GM18505 (cell line): ENCODE data around the gene TCP11L2.
A peak's percentile ranks its signal among the peaks of the same experiment; 100 is the strongest.
"Not testable (repeated sequence)": the region's sequence is repeated elsewhere in the genome, so short reads cannot be mapped to it uniquely, and the experiment has no call there.

ENCODE experiments used
- ATAC-seq: cut with Tn5 transposase; IDR thresholded peaks from one replicate; pipeline ENCODE4 v1.9.1; 2021; ENCODE audit not compliant: unreplicated experiment
- POLR2A ChIP-seq: IDR thresholded peaks from 4 replicates; pipeline ENCODE4 v1.6.1; 2011; ENCODE audit warnings: borderline replicate concordance; ENCODE audit not compliant: insufficient read depth, insufficient read length; ENCODE audit errors: extremely low read depth

Gene TCP11L2

GRCh38 chr12:106274575-106275121 is 27.9 kb upstream of the TCP11L2 start:
- no peak for ATAC-seq
- TF ChIP-seq POLR2A = no peak

DNA sequence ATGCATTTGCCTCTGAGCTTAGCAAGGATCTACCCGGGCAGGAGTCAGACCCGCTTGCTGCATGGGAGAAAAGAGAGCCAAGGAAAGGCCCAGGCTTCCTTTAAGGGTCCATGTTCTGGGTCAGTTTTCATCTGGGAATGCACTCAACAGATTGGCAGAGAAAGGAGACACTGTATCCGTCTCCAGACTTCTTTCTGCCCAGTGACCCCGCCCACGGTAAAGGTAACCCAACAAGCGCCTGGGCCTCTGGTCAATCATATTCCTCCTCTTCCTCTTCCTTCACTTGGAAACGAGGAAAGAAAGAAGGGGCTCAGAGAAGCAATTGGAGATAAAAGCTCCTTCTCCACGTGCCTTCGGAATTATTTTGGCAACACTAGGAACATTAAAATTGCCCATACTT is 27.1 kb upstream of the TCP11L2 start:
- TF ChIP-seq POLR2A = no peak
- ATAC-seq = no peak

DNA sequence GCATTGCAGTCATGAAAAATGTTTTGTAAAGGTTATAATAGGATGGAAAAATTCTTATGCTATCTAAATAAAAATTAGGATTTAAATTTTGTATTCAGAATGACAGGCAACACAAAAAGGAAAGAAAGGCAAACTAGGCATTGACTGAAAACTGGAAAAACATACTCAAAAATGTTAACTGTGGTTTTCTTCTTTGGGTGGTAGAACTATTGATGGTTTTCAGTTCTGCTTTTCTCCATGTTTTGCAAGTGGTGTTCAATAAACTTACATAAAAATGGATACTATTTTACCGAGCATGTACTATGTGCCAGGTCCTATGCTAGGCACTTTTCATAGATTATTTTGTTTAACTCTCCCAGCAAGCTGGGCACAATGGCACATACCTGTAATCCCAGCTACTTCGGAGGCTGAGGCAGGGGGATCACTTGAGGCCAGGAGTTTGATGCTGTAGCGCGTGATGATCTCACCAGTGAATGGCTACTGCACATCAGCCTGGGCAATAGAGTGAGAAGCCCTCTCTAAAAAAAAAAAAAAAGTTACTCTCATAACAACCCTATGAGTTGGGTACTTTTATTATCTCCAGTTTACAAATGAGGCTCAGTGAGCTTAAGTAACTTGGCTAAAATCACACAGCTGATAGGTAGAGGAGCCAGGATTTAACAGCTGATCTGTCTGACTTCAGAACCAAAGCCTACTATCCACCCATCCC is 26.3 kb upstream of the TCP11L2 start:
- peak; percentile 88 for ATAC-seq
- no peak for TF ChIP-seq POLR2A

DNA sequence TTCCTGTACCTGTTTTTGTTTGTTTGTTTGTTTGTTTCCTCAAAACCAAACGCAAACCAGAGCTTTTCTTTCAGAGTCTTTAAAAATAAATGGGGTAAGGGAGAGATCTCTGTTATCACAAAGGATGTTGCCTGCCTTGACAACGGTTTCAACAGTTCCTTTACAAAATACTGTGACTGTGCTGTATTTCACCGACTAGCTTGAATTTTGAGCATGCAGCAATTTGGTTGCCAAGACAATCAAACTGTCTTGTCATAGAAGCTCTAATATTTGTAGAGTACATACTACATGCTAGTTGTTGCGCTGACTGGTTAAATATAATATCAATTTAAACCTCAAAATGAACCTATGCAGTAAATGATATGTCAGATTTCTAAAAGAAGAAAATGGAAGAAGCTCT is 22.4 kb upstream of the TCP11L2 start:
- TF ChIP-seq POLR2A = no peak
- ATAC-seq = no peak

DNA sequence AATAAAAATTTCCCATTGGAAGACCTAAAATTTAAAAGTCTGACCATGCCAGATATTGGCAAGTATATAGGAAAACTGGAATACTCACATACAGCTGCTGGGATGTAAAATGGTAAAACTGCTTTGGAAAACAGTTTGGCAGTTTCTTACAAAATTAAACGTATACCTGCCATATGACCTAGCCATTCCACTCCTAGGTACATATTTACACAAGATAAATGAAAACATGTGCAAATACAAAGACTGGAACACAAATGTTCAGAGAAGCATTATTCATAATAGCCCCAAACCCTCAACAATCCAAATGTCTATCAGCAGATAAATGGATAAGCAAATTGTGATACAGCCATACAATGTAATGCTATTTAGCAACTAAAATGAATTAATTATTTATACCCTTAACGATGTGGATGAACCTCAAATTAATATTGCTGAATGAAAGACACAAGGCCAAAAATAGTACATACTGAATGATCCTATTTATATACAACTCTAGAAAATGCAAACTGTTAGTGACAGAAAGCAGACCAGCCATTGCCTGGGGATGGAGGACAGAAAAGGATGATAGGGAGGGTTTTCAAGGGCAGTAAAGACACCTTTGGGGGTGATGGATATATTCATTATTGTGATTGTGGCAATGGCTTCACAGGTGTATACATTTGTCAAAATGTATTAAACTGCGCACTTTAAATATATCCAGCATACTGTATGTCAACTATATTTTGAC is 21.3 kb upstream of the TCP11L2 start:
- no peak for ATAC-seq
- no peak for TF ChIP-seq POLR2A

- TF ChIP-seq POLR2A = no peak
- no peak for ATAC-seq
Observed at GRCh38 chr12:106281804-106282203, 20.7 kb upstream of the TCP11L2 start.

DNA sequence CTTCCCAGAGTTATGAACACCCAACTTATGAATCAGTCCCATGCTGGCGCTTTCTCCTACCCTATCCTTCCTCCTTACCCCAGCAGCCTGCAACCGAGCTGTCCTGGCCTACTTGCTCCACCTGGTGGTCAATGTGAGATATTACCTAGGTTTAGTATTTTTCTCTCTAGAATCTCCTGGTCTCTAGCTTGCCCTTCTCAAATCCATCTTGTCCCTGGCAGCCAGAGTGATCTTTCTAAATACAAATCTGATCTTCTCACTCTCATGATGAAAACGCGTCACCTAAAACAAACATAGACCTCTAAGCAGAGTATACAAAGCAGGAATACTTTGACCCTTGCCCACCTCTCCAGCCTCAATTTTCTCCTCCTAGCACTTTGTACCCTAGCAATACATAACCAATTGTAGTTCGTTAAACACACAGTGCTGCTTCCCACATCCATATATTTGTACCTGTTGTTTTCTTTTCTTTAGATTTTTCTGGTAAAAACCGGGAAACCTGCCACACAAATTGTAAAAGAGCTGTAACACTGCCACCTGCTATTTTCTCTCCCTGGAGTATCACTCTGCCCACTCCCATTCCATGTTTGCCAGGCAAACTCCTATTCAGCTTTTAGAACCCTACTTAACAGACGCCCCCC is 20.0 kb upstream of the TCP11L2 start:
- ATAC-seq = no peak
- TF ChIP-seq POLR2A = no peak

GRCh38 chr12:106284358-106285105 is 18.0 kb upstream of the TCP11L2 start:
- no peak for ATAC-seq
- no peak for TF ChIP-seq POLR2A

GRCh38 chr12:106285982-106286381 is 16.6 kb upstream of the TCP11L2 start:
- TF ChIP-seq POLR2A = no peak
- no peak for ATAC-seq

DNA sequence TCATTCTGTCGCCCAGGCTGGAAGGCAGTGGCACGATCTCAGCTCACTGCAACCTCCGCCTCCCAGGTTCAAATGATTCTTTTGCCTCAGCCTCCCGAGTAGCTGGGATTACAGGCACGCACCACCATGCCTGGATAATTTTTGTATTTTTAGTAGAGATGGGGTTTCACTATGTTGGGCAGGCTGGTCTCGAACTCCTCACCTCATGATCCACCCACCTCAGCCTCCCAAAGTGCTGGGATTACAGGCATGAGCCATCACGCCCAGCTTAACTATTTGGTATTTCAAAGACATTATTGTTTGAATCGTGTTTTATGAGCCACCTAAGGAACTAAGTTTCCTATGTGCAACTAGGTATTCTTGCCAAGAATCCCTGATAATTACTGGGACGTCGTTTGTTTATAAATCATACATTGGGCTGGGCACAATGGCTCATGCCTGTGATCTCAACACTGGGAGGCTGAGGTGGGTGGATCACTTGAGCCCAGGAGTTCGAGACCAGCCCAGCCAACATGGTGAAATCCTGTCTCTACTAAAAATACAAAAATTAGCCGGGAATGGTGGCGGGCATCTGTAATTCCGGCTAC is 15.9 kb upstream of the TCP11L2 start:
- not testable (repeated sequence) for ATAC-seq

GRCh38 chr12:106287364-106287763 is 15.2 kb upstream of the TCP11L2 start:
- no peak for ATAC-seq
- no peak for TF ChIP-seq POLR2A

- ATAC-seq = no peak
- TF ChIP-seq POLR2A = no peak
Observed at GRCh38 chr12:106288101-106288493, 14.4 kb upstream of the TCP11L2 start.
